Activated gamma-delta T cell (primary cell): ENCODE data around the gene TULP3.

Experiments used
- DNase-seq: peaks from one replicate; lab custom pipeline; 2025; lab: John Stamatoyannopoulos, UW

The TULP3 gene

DNA sequence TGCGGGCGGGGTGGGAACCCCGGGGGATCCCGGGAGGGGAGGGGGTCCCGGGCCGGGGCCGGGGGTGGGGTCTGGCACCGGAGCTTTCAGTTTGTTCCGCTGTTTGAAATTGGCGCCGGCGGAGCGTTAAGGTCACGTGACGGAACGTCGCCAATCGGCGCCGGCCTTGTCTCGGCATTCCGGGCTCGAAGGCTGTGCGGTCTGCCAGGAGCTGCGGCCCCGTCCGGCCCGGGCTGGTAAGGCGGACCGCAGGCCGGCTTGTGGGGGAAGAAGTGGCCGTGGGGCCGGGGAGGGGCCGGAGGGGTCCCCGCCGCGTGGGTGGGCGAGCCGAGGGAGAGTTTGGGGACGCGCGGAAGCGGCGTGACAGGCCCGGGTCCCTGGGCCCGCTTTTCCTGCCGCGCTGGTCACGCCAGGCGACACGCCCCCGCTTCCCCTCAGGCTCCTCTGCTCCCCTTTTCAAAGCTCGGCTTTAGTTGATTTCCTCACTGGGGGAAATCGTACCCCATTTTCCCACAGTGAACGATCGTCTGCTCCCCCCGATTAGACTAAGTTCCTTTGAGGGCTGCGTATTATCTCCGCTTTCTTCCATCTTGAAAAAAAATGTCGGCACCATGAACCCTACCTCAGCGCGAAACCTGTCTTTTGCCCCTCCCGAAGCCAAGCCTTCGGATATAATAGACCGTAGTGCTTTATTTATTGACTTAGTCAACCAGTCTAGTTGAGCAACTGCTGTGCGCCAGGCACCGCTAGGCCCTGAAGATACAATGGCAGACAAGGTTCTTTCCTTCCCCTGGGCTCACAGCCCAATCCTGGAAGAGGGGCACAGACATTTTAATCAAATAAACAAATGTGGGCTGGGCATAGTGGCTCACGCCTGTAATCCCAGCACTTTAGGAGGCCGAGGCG, 13.4 kb upstream of the TULP3 start, which contains the start of the genes FOXM1 and RHNO1:
FOXM1 (minus strand) TSS at position 128 of the 906 bp plus-strand sequence. CDS start 2,696 bp downstream, outside the sequence.
RHNO1 (plus strand) TSS at position 177 of the 906 bp plus-strand sequence. CDS start 8,144 bp downstream, outside the sequence.
- peak; percentile 71 for DNase-seq

DNA sequence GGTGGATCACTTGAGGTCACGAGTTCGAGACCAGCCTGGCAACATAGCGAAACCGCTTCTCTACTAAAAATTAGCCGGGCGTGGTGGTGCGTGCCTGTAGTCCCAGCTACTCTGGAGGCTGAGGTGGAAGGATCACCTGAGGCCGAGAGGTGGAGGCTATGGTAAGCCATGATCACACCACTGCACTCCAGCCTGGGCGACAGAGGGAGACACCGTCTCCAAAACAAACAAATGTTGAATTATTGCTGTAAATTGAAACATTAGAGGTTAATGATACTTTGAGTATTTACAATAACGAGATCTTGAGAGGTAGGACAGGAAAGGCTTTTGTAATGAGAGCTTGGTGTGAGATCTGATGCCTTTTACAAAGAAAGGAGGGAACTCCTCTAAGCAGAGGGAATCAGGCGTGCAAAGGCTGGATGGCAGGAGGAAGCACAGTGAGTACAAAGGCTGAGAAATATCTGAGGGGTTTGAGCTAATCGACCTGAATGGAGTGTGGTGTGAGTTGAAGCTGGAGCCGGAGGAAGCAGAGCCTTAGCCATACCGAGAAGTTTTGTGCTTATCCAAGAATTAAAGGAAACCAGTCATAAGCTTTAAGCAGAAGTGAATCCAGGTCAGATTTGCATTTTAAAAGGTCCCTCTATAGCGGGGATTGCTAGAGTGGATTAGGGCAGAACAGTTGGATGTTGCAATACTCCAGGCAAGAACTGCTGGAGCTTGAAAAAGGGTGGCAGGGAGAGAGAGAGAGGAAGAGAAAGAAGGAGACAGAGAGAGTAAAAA, 12.5 kb upstream of the TULP3 start:
- DNase-seq: no peak

DNA sequence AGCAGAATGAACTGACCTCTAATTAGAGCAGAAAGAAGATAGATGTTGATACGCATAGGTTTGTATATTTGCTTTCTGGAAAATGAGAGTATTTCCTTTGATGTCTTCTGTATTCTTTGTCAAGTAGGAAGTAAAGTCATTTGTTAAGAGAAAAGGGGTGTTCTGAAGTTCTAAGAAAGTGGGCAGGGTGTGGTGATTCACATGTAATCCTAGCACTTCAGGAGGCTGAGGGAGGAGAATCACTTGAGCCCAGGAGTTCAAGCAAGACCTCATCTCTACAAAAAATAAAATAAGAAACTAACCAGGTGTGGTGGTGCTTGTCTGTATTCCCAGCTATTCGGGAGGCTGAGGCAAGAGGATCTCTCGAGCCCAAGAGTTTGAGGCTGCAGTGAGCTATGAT, 10.8 kb upstream of the TULP3 start:
- no peak for DNase-seq

DNA sequence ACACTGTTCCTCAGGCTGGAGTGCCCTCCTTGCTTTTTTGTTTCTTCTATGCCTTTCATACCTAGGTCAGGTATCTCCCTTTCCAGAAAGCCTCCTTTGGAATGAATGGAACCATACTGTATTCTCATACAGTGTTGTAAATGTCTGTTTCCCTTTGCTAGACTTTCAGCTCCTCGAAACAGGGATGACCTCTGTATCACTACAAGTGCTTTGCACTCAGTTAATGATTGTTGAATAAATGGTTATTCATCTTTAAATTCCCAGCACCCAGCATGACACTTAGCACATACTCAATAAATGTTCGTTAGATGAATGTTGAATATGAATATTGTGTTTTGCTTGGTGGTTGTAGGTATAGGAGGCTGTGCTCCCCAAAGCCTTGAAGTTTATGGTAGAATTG, 5.9 kb upstream of the TULP3 start:
- DNase-seq: no peak

DNA sequence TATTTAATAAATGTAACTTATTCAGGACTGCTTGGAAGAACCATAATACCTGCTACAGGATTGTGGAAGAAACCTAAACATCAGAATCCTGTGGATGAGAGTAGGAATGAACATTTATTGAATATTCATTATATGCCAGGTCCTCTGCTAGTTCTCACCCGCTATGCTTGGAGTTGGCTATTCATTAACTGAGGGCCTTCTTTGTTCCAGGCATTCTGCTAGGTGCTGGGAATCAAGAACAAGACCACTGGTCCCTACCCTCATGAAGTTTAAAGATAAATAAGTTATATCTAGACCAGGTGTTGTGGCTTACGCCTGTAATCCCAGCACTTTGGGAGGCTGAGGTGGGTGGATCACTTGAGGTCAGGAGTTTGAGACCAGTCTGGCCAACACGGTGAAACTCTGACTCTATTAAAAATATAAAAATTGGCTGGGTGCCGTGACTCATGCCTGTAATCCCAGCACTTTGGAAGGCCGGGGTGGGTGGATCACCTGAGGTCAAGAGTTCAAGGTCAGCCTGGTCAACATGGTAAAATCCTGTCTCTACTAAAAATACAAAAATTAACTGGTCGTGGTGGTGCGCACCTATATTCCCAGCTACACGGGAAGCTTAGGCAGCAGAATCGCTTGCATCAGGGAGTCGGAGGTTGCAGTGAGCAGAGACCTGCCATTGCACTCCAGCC, 3.8 kb upstream of the TULP3 start:
- DNase-seq: no peak

DNA sequence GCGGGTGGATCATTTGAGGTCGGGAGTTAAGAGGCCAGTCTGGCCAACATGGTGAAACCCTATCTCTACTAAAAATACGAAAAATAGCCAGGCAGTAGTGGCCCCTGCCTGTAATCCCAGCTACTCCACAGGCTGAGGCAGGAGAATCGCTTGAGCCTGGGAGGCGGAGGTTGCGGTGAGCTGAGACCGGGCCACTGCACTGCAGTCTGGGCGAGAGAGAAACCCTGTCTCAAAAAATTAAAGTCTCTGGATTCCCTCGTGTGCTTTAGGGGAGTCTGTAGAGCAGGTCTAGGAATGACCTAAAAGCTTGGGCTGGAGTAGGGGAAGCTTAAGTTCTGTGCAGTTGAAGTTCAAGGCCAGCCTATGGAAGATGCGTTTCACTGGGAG, 697 bp upstream of the TULP3 start:
- DNase-seq: no peak

DNA sequence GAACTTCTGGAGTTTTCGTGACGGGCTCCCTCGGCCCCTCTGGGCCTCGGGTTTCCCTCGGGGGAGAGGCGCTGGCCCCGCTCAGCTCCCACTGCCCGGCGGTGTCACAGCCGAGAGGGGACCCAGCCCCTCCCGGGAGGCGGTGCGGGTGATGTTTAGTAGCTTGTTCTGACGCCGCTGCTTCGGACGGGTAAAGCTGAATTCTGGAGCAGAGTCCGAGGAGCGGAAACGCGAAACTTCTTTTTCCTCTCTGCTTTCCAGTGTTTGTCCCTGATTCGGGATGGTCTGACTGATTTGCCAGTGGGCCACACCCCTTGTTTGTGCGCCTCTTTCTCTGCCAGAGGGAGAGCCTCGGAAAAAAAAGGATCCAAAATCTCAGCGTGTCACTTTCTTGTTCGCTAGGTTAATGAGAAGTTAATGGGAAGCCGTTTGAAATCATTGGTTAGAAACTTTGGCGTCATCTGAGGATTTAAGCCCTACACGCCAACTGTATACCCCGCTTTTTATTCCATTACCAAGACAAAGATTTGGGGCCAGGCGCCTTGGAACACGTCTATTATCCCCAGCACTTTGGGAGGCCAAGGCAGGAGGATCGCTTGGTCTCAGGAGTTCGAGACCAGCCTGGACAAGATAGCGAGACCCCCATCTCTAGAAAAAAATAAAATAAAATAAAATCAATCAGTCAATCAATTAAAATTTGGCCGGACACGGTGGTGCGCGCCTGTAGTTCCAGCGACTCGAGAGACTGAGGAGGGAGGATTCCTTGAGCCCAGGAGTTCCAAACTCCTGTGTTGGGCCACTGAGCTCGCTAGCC, 756 bp downstream of the TULP3 start:
- DNase-seq: no peak

DNA sequence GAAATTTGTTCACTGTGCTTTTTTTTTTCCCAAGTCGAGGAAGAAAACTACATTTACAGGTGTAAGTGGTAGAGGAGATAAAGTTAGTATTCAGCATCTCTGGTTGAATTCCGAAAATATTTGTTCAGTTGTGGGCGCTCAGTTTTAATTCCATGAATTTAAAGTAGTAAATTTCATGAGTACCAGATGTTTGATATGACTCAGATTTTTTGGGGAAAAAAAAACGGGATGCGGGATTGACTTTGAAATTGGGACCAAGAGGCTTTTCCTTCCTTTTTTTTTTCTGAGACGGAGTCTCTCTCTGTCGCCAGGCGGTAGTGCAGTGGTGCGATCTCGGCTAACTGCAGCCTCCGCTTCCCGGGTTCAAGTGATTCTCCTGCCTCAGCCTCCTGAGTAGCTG, 1.6 kb downstream of the TULP3 start:
- DNase-seq: no peak

DNA sequence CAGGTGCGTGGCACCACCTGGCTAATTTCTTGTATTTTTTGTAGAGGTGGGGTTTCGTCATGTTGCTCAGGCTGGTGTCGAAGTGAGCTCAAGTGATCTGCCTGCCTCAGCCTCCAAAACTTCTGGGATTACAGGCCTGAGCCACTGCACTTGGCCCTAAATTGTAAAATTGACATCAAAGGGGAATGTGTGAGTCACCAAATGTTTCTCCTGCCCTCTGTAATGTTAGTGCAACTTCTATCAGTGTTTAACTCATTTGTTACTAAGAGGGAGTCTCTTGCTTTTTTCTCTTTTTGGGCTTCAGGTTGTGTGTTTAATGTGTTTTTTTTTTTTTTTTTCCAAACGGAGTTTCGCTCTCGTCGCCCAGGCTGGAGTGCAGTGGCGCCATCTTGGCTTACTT, 2.3 kb downstream of the TULP3 start:
- no peak for DNase-seq

DNA sequence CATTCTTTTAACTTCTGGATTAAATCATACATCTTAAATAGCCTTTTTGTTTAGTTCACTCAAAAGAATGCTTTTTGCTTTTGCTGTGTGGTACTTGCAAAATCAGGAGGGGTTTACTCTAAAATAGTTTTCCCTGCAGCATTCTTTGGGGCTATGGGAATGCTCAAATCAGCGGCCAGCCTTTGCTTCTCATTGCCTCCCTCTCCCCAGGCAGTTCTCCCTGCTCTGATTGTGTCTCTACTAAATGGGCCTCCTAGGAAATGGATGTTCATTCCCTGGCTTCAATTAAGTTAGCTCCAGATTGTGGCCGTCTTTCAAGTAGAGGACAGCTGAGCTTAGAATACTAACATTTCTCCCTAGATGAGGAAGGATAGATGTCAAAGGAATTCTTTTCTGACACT, 4.4 kb downstream of the TULP3 start:
- DNase-seq: no peak

DNA sequence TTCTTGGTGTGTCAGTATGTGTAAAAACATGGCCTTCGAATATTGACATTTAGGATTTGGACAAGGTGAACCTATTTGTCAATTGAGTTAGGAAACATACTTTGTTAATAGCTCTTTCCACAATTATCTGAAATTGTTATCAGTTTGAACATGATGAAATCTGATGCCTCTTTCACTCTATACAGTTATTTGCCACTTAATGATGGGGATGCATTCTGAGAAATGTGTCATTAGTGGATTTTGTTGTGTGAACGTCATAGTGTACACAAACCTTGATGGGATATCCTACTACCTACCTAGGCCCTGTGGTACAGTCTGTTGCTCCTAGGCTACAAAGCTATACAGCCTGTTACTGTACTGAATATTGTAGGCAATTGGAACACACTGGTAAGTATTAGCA, 4.8 kb downstream of the TULP3 start:
- no peak for DNase-seq

DNA sequence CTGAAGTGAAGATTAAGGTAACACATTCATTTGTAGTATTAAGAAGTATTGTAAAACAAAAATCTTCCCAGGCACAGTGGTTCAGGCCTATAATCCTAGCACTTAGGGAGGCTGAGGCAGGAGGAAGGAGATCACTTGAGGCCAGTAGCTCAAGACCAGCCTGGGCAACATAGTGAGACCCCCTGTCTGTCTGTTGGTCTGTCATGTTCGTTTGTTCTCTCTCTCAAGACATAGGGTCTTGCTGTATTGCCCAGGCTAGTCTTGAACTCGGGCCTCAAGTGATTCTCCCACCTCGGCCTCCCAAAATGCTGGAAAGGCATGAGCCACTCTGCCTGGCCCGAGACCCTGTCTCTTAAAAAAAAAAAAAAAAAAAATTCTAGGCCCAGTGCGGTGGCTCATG, 6.7 kb downstream of the TULP3 start:
- DNase-seq: no peak

DNA sequence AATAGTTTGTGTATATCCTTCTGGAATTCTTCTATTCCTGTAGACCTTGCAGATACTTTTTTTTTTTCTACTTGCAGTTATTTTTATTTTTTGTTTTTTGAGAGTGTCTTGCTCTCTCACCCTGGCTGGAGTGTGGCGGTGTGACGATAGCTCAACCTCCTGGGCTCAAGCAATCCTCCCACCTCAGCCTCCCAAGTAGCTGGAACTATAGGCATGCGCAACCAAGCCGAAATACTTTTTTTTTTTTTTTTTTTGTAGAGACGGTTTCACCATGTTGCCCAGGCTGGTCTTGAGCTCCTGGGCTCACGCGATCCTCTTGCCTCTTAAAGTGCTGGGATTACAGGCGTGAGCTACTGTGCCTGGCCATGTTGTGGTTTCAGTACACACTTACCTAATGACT, 10.0 kb downstream of the TULP3 start:
- DNase-seq: no peak

DNA sequence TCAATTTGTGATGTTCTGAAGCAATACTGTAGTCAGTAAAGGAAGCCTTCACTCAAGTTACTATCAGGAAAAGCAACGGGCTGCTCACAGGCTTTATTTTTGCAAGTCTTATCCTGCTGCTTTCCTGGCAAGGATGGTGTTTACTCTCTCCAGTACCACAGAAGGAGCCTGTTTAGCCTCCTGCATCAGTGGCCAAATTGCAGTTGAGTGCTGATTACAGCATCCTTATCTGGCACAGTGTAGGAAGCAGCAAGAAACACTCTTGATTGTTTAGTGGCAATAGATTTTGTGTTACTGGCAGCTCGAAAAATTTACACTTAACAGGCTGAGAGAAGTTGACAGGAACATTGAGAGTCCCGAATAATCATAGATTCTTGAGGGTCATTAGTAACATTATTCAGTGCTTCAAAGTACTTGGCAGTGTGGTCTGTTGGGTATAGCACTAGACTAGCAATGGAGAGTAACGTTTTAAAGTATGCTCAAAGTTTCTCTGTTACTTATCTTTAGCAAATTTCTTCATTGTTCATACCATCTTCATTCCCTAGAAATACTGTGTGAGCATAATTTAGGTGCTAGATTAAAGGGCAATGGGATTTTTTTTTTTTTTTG, 11.7 kb downstream of the TULP3 start:
- DNase-seq: no peak

DNA sequence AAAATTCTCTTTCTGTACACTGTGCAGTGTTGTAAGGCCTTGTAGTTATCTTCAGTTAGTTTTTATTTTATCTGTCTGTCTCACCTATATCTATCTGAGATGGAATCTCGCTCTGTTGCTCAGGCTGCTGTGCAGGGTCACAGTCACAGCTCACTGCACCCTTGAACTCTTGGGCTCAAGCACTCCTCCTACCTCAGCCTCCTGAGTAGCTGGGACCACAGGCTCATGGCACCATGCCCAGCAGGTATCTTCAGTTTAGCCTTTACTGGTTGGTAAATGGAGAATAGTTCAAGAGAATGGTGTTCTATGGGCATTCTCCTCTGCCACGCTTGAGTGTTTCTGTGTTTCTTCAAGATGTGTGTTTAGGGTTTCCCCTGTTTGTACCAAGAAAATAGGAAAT, 13.6 kb downstream of the TULP3 start:
- DNase-seq: no peak

DNA sequence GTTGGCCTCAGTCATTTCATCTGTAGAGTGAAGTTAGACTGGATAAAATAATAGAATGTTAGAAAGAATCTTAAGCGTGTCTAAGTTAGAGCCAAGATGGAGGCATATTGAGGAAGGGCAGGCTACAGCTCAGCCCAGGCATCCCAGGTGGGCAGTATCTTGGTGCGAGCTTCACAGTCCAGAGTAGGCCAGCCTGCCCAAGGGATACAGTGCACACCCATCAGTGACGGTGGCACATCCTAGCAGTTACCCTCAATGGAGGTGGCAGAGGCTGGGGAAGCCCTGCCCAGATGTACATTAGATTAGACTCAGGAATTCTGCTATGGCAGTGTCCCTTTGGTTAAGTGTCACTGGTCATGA, 21.5 kb downstream of the TULP3 start:
- DNase-seq: no peak

DNA sequence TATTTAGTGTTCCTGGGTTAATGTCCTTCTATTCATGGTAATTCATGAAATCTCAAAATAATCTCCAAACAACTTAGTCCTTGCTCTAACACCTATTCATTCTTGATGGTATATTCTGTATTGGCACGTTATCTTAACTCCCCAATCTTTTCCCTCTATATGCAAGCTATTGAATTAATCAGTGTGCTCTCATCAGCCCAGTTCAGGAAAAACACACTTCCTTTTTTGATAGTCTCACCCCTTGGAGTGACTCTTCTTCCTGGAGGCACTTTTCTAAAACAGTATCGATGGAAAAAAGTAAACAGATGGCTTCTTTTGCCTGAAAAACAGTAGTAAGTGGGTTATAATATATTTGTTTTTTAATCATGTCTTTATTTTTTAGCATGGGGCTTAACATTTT, 28.6 kb downstream of the TULP3 start:
- no peak for DNase-seq

DNA sequence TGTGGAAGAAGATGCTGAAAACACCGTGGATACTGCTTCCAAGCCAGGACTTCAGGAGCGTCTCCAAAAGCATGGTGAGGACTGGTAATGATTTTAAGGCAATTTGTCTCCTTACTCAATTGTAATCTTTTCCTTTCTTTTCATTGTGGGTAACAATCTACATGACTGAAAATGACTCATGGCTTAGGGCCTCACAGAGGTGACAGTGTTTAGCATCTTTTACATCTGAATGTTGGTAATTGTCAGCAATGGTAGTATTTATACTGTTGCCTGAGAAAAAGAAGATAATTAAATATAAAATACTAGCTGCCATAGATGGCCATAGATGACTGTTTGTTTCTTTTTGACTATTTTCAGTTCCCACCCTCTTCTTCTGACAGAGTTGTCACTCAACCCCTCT, 31.6 kb downstream of the TULP3 start:
- DNase-seq: no peak

DNA sequence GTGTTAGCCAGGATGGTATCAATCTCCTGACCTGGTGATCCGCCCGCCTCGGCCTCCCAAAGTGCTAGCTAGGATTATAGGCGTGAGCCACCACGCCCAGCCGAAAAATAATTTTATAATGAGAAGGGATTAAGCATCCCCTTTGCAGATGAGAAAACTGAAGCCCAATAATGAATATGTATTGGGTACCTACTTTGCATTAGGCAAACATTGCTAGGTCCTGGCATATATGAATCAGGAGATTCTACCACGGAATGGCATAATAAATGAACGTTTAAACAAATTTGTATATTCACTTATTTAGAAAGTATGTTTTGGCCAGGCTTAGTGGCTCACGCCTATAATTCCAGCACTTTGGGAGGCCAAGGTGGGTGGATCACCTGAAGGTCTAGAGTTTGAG, 32.4 kb downstream of the TULP3 start:
- no peak for DNase-seq

DNA sequence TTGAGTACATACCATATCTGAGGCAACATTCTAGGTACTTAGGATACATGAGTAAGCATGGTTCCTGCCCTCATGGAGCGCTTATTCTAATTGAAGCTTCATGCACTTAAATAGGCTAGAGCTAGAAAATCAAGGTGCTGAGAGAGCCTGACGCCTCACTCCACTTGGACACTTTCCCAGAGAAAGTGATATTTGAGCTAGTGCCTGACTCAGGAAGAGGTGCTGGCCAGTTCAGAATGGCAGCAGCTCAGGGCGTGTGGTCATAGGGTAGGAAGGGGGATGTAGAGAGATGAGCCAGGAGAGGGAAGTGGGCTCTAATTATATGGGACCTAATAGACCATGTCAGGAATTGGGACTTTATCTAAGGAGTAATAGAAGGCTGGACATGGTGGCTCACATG, 33.3 kb downstream of the TULP3 start:
- no peak for DNase-seq

DNA sequence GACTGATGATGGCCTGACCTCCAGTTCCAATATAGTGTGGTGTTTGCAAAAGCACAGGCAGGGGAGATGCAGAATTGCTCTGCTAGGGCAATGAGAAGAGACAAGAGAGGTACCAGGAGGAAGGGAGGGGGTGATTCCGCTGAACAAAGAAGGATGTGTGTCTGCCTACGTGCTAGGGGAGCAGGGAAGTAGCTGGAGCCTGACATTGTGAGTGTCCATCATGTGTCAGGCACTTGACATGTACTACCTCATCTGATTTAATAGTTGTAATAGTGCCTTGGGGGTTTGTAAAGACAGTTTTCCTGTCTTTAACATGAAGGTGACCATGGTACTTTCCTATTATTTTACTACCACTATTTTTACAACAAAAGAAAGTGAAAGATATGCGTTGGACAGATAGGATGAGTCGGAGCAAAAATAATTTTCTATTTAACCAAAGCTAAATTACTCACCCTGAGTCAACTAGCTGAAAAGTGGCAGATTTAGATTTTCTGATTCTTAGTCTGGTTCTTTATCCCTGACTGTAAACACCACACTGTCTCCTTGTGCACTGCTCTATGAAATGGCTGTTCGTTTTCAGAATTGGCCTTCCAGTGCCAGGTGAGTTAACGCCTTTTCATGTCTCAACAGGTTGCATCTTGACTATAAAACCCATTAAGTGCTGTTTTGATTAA, 34.8 kb downstream of the TULP3 start:
- no peak for DNase-seq
